CD4-positive, alpha-beta T cell (primary cell): ENCODE measurements around the gene METTL24. TPM values are rescaled to one million over a fixed set of nuclear protein-coding genes. Genes with fewer than 3 reads are reported as not detected.

Source experiments
- ATAC-seq: fragments of 200-7000 bp; cut with Tn5 transposase; one replicate; pipeline ENCODE4 v1.10.0; 2022; ENCODE audit warnings: mild to moderate bottlenecking; ENCODE audit not compliant: poor library complexity
- CTCF ChIA-PET: fragments of 350-600 bp; sonication (Branson Sonifier 250); formaldehyde crosslinking; loops from one replicate; lab custom pipeline; 2021; ENCODE audit warnings: antibody characterized with exemption, inconsistent platforms; lab: Charles Lee
- POLR2A ChIA-PET: fragments of 350-600 bp; sonication (Branson Sonifier 250); formaldehyde crosslinking; loops from one replicate; lab custom pipeline; 2021; ENCODE audit warnings: antibody characterized with exemption, inconsistent platforms; lab: Charles Lee
- DNase-seq, 14 experiments: peaks; one replicate each; pipeline ENCODE4 v3.0.0-alpha.2; 2013 to 2020; ENCODE audit warnings: mixed read lengths in 2 of 14
- H3K27ac ChIP-seq, 2 donors: one replicate each; pipeline versions ENCODE4 v1.5.1 to v1.7.0; 2013; ENCODE audit warnings: low read length in 2 of 2, low read depth in 1 of 2, mild to moderate bottlenecking in 1 of 2
- H3K27me3 ChIP-seq, 2 experiments: 1 replicate in 1 of 2; 2 replicates in 1 of 2; pipeline versions ENCODE4 v1.6.1 to v1.7.0; 2013; ENCODE audit warnings: low read length in 2 of 2, control low read depth in 1 of 2, mild to moderate bottlenecking in 1 of 2, moderate library complexity in 1 of 2; ENCODE audit not compliant: insufficient read depth in 2 of 2, control insufficient read depth in 1 of 2
- H3K36me3 ChIP-seq: one replicate; pipeline ENCODE4 v1.6.1; 2013; ENCODE audit warnings: low read length, control low read depth; ENCODE audit not compliant: insufficient read depth
- H3K4me1 ChIP-seq: one replicate; pipeline ENCODE4 v1.6.1; 2013; ENCODE audit warnings: low read length, control low read depth; ENCODE audit not compliant: insufficient read depth
- H3K4me3 ChIP-seq: one replicate; pipeline ENCODE4 v1.5.1; 2013; ENCODE audit warnings: mild to moderate bottlenecking, low read length, moderate library complexity
- H3K9me3 ChIP-seq, 2 experiments: 1 replicate in 1 of 2; 2 replicates in 1 of 2; pipeline versions ENCODE4 v1.6.1 to v1.7.0; 2013; ENCODE audit warnings: low read length in 2 of 2, mild to moderate bottlenecking in 2 of 2, control low read depth in 1 of 2, moderate library complexity in 1 of 2; ENCODE audit not compliant: control insufficient read depth in 1 of 2, insufficient read depth in 1 of 2
- H3K27ac Mint-ChIP-seq: one replicate; pipeline ENCODE4 v1.8.0; 2020; ENCODE audit warnings: mixed read lengths
- H3K27me3 Mint-ChIP-seq: one replicate; pipeline ENCODE4 v1.8.0; 2021; ENCODE audit warnings: mixed read lengths
- H3K36me3 Mint-ChIP-seq: one replicate; pipeline ENCODE4 v1.8.0; 2021; ENCODE audit warnings: low read depth, mixed read lengths
- H3K4me1 Mint-ChIP-seq: one replicate; pipeline ENCODE4 v1.8.0; 2021; ENCODE audit warnings: low read depth, mixed read lengths
- H3K4me3 Mint-ChIP-seq: one replicate; pipeline ENCODE4 v1.8.0; 2020; ENCODE audit warnings: mild to moderate bottlenecking, mixed read lengths
- H3K9me3 Mint-ChIP-seq: one replicate; pipeline ENCODE4 v1.8.0; 2020; ENCODE audit warnings: mixed read lengths
- CTCF ChIP-seq: fragments of 200-600 bp; IDR thresholded peaks from one replicate; pipeline ENCODE4 v1.8.0; 2022; ENCODE audit warnings: antibody characterized with exemption, mild to moderate bottlenecking
- intact Hi-C, 2 experiments: fragments of 100-400 bp; cut with DNase I in 1 of 2; cut with micrococcal nuclease in 1 of 2; formaldehyde crosslinking; loops; one replicate each; pipeline versions ENCODE4 v1.15.1 to v1.9.0; 2023 to 2025; cut with DNase I, micrococcal nuclease
- total RNA-seq, 174 experiments: library from RNA in 2 of 174; stranded (reverse) in 2 of 174; gene quantifications; one replicate each; pipeline ENCODE4 v1.2.3 and lab custom pipeline; 2021 to 2026

METTL24 gene
- total RNA-seq, 2 experiments from 2014 or later, result not detected

- Mint-ChIP-seq H3K4me3 (no peak overlapping the region), H3K27ac (no peak overlapping the region), H3K4me1 (no peaks in the 10 kb centered on the region), H3K36me3 (no peaks in the 10 kb centered on the region), H3K9me3 (no peaks in the 10 kb centered on the region), H3K27me3 (no peaks in the 10 kb centered on the region)
- DNase-seq, result no peak
- Histone ChIP-seq H3K4me3 (no peak overlapping the region), H3K4me1 (no peaks in the 10 kb centered on the region), H3K27me3 (no peaks in the 10 kb centered on the region), H3K27ac (no peak overlapping the region), H3K9me3 (no peaks in the 10 kb centered on the region), H3K36me3 (no peaks in the 10 kb centered on the region)
- intact Hi-C loops, result no loop called here
- no peak for TF ChIP-seq CTCF
- no peak for ATAC-seq
- ChIA-PET POLR2A (no interaction called here), CTCF (interaction anchor here (0.7 kb wide), 1 partner anchor 10 kb away, joined by 3 read pairs; no protein-coding TSS in a partner anchor)
Measured at GRCh38 chr6:110338820-110339470, 19.2 kb downstream of the METTL24 start.

GRCh38 chr6:110337486-110337885 lies 20.7 kb downstream of the METTL24 start:
- intact Hi-C loops, result no loop called here
- no peak for ATAC-seq
- no peak overlapping the region for H3K4me3 ChIP-seq
- H3K9me3 Mint-ChIP-seq, result no peaks in the 10 kb centered on the region
- H3K36me3 ChIP-seq, result no peaks in the 10 kb centered on the region
- POLR2A ChIA-PET, result no interaction called here
- CTCF ChIA-PET, result no interaction called here
- DNase-seq, result no peak
- no peaks in the 10 kb centered on the region for H3K27me3 Mint-ChIP-seq
- no peaks in the 10 kb centered on the region for H3K4me1 ChIP-seq
- H3K27ac ChIP-seq, result no peak overlapping the region
- no peaks in the 10 kb centered on the region for H3K27me3 ChIP-seq
- H3K4me3 Mint-ChIP-seq, result no peak overlapping the region
- no peaks in the 10 kb centered on the region for H3K4me1 Mint-ChIP-seq
- no peak for TF ChIP-seq CTCF
- H3K9me3 ChIP-seq, result no peaks in the 10 kb centered on the region
- H3K27ac Mint-ChIP-seq, result no peak overlapping the region
- no peaks in the 10 kb centered on the region for H3K36me3 Mint-ChIP-seq

- no peak for DNase-seq
- Histone ChIP-seq H3K9me3 (no peaks in the 10 kb centered on the region), H3K27me3 (peaks cover 0 to 5% of the 10 kb centered on the region in 2 experiments), H3K4me1 (no peaks in the 10 kb centered on the region), H3K4me3 (no peak overlapping the region), H3K27ac (no peak overlapping the region), H3K36me3 (no peaks in the 10 kb centered on the region)
- CTCF ChIA-PET, result interaction anchor here (0.7 kb wide), 1 partner anchor 73 kb away, joined by 6 read pairs; no protein-coding TSS in a partner anchor
- intact Hi-C loops, result no loop called here
- H3K27ac Mint-ChIP-seq, result no peak overlapping the region
- H3K4me3 Mint-ChIP-seq, result no peak overlapping the region
- peaks cover 4% of the 10 kb centered on the region for H3K27me3 Mint-ChIP-seq
- H3K36me3 Mint-ChIP-seq, result no peaks in the 10 kb centered on the region
- no peaks in the 10 kb centered on the region for H3K4me1 Mint-ChIP-seq
- ATAC-seq, result no peak
- no peak for TF ChIP-seq CTCF
- POLR2A ChIA-PET, result interaction anchor here (0.6 kb wide), 1 partner anchor 75 kb away, joined by 3 read pairs; no protein-coding TSS in a partner anchor
- no peaks in the 10 kb centered on the region for H3K9me3 Mint-ChIP-seq
Measured at GRCh38 chr6:110334423-110335180, 23.5 kb downstream of the METTL24 start.
